NCI-H146 treated with DMSO at 0.1 percent for 48 hours (cell line): ENCODE results near the gene PARVA.
A peak's percentile ranks its signal among the peaks of the same experiment; 100 is the strongest.
"Not testable (repeated sequence)": the region's sequence is repeated elsewhere in the genome, so short reads cannot be mapped to it uniquely, and the experiment has no call there.

ENCODE experiments used
- DNase-seq: peaks from one replicate; lab custom pipeline; 2025; ENCODE audit not compliant: unreplicated experiment; lab: John Stamatoyannopoulos, UW

Gene PARVA

GRCh38 chr11:12496181-12497025 lies 119.0 kb downstream of the PARVA start:
- no peak for DNase-seq

GRCh38 chr11:12497431-12497830 lies 120.1 kb downstream of the PARVA start:
- DNase-seq = peak; percentile 5

- DNase-seq = no peak
Measured at GRCh38 chr11:12499071-12499470, 121.7 kb downstream of the PARVA start.

- no peak for DNase-seq
Measured at GRCh38 chr11:12502046-12502445, 124.7 kb downstream of the PARVA start.

GRCh38 chr11:12503039-12503484 lies 125.7 kb downstream of the PARVA start:
- no peak for DNase-seq

- no peak for DNase-seq
Measured at GRCh38 chr11:12503886-12504285, 126.5 kb downstream of the PARVA start.

- no peak for DNase-seq
Measured at GRCh38 chr11:12505183-12505582, 127.8 kb downstream of the PARVA start.

GRCh38 chr11:12506404-12506921 lies 129.1 kb downstream of the PARVA start:
- DNase-seq = peak; percentile 24

GRCh38 chr11:12507391-12507790 lies 130.0 kb downstream of the PARVA start:
- no peak for DNase-seq

GRCh38 chr11:12508151-12508751 lies 130.9 kb downstream of the PARVA start:
- DNase-seq = no peak

GRCh38 chr11:12509371-12509770 lies 132.0 kb downstream of the PARVA start:
- no peak for DNase-seq

- DNase-seq = no peak
Measured at GRCh38 chr11:12512132-12512531, 134.8 kb downstream of the PARVA start.

GRCh38 chr11:12512826-12513395 lies 135.5 kb downstream of the PARVA start:
- no peak for DNase-seq

- DNase-seq = no peak
Measured at GRCh38 chr11:12516387-12517105, 139.2 kb downstream of the PARVA start.

GRCh38 chr11:12517306-12517705 lies 139.9 kb downstream of the PARVA start:
- no peak for DNase-seq

- no peak for DNase-seq
Measured at GRCh38 chr11:12517741-12518140, 140.4 kb downstream of the PARVA start.

- no peak for DNase-seq
Measured at GRCh38 chr11:12518606-12519385, 141.4 kb downstream of the PARVA start.

GRCh38 chr11:12520054-12520453 lies 142.7 kb downstream of the PARVA start:
- DNase-seq = no peak

GRCh38 chr11:12520576-12520975 lies 143.2 kb downstream of the PARVA start:
- not testable (repeated sequence) for DNase-seq

GRCh38 chr11:12523180-12523924 lies 146.0 kb downstream of the PARVA start:
- DNase-seq = no peak
